ENCODE data around the gene SYVN1.

GRCh38 chr11:65166893-65167292 lies 32.6 kb upstream of the SYVN1 start:
- TF ChIP-seq CTCF (IDR thresholded peaks at IDR 0.05) = no peak
- TF ChIP-seq POLR2A (IDR thresholded peaks at IDR 0.05) = no peak
